GM21367 (cell line): ENCODE data around the gene ECPAS.
"Not testable (repeated sequence)": the region's sequence is repeated elsewhere in the genome, so short reads cannot be mapped to it uniquely, and the experiment has no call there.

Experiments used
- ATAC-seq: cut with Tn5 transposase; IDR thresholded peaks from one replicate; pipeline ENCODE4 v1.9.1; 2021; ENCODE audit not compliant: unreplicated experiment

ECPAS gene

DNA sequence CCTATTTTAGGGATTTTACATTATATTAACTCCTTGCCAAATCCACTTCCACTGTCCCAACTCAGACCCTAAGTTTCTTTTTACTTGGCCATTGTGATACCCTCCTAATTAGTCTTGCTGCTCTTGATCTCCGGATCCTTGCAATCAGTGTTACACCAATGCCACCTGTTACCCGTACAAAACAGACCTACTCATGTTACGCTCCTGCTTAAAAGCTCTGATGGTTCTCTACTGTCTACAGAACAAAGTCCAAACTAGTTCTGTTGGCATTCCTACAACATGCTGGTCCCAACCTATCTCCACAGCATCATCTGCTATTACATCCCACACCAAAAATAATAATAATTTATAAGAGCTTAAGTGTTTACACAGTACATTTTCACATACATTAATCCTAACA, 9.8 kb downstream of the ECPAS start:
- no peak for ATAC-seq

- ATAC-seq = no peak
Observed at GRCh38 chr9:111467778-111468367, 16.3 kb downstream of the ECPAS start.

GRCh38 chr9:111463048-111463447, 21.1 kb downstream of the ECPAS start:
- ATAC-seq = no peak

GRCh38 chr9:111458139-111459009, 25.8 kb downstream of the ECPAS start:
- ATAC-seq = peak; percentile 43

DNA sequence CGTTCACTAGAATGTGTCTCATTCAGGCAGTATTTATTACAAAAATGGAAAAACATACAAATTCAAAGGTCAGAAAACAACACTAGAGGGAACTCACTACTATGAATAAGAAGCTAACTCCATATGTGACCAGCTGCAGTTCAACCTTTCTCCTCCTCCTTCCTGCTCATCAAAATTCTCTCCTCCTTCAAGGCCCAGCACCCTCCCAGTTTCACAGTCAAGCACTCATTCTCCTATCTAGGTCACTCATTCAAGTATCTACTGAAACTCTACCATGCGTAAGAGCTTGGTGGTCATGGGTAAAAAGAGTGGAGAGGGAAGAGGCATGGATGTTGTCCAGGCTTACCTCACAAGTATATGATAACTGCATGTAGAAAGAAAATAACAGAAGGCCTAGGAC, 27.7 kb downstream of the ECPAS start:
- ATAC-seq = no peak

DNA sequence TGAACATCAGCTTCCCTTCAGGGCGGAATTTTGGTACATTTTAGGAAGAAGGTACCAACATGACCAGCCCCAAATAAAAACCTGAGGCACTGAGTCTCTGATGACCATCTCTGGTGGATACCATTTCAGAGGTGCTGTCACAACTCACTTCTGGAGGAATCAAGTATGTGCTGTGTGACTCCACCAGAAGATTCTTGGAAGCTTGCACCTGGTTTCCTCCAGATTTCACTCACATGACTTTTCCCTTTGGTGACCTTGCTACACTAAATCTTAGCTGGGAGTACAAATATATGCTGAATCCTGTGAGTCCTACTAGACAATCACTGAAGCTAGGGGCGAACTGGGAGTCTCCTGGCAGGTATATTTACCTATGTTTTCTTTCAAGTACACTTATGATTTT, 28.5 kb downstream of the ECPAS start:
- no peak for ATAC-seq

DNA sequence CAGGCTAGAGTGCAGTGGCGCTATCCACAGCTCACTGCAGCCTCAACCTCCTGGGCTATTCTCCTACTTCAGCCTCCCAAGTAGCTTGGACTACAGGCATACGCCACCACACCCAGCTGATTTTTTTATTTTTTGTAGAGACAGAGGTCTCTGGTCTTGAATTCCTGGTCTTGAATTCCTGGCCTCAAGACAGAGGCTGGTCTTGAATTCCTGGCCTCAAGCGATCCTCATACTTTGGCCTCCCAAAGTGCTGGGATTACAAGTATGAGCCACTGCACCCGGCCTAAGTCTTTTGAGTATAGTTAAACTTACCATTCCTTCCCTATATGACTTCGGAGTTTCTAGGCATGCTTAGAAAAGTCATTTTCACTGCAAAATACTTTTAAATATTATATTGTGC, 29.4 kb downstream of the ECPAS start:
- no peak for ATAC-seq

DNA sequence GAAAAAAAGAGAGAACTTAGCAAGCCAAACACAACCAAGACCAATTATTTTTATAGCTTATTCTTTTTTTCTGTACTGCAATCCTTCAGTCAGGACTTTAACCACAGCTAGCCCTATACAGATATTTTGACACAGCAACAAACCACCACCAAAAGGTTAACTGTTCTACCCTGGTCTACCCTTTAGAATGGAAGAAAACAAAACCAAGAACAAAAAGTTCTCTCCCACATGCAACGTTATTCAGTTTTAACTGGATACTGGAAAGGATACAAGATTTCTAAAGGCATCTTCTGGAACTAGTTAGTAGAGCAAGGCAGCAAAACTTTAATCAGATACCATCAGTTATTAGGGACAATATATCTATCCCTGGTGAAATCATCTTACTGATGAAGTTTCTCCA, 32.6 kb downstream of the ECPAS start:
- ATAC-seq = no peak

GRCh38 chr9:111450124-111450523, 34.1 kb downstream of the ECPAS start:
- ATAC-seq = no peak

DNA sequence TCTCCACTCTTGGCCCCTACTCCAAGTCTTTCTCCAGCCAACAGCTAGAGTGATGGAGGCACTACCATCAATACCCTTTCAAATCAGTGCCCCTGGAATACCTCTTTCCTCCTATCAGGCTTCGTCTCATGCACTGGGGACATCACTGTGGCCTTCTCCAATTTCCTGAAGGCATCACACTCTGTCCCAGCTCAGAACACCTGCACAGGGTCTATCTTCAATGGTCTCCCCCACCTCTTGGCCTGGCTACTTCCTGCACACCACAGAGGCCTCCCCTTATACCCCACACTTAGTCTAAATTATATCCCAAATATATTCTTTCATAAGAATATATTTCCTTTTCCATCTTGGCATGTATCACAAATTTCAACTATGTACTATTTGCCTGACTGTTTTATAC, 34.5 kb downstream of the ECPAS start:
- no peak for ATAC-seq

- not testable (repeated sequence) for ATAC-seq
Observed at GRCh38 chr9:111445799-111446198, 38.4 kb downstream of the ECPAS start.

GRCh38 chr9:111443454-111443853, 40.7 kb downstream of the ECPAS start:
- no peak for ATAC-seq

GRCh38 chr9:111442360-111443027, 41.7 kb downstream of the ECPAS start:
- ATAC-seq = no peak

DNA sequence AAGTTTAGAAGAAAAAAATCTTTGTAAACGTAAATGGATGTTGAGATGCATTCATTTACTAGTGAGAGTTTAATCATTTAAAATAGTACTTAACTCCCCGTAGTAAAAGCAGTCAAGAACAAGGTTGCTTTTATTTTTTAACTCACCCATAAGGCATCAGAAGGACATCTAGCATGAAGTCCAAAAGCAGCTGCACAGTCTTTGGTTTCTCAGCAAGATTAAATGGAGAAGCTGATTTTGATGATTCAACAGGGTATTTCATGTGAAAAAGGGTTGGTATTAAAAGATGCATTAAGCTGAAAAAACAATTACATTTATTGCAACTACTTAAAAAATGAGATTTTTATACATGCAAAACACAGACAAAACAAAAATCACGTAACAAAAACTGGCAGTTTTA, 44.0 kb downstream of the ECPAS start:
- no peak for ATAC-seq

DNA sequence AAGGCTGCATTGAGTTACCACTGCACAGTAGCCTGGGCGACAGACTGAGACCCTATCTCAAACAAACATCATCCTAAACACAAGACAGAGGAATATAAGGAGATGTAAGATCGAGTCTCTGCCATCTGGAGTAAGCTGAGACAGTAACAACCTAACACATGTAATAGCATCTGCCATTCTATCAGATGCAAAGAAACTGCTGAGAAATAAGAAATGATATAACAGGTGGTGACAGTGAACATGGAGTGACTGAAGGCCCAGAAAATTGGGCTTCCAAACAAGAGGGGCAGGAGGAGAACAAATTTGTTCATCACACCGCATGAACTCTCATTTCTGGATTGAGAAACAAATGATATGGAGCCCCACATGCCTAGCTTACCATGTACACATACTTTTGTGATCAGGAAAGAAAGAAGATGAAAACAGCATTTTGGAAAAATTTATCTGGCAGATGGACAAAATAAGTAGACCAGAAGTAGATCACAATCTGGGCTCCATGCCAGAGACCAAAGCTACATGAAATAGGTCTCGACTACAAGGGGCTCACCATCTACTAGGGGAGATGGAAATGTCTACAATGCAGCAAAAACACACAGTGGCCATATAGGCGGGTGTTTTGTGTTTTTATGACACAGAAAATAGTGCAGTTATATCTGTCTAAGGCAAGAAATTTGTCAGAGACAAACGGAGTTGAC, 45.5 kb downstream of the ECPAS start:
- no peak for ATAC-seq

DNA sequence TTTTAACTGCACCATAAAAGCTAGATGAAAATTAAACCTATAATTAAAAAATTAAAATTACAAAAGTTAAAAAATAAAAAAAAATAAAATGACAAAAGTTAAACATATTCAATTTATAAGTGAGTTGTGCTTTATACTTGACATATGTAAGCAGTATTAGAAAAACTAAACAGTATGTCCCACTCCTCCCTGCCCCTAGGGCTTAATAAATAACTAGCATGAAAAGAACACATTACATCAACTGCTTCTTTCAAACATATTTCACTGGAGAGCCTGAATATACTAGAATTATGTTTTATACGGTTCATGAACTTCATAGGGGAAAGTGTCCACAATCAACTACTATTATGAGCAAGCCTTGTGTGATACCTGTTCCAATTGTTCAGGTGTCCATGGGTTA, 47.6 kb downstream of the ECPAS start:
- ATAC-seq = no peak

- no peak for ATAC-seq
Observed at GRCh38 chr9:111433082-111433481, 51.1 kb downstream of the ECPAS start.

DNA sequence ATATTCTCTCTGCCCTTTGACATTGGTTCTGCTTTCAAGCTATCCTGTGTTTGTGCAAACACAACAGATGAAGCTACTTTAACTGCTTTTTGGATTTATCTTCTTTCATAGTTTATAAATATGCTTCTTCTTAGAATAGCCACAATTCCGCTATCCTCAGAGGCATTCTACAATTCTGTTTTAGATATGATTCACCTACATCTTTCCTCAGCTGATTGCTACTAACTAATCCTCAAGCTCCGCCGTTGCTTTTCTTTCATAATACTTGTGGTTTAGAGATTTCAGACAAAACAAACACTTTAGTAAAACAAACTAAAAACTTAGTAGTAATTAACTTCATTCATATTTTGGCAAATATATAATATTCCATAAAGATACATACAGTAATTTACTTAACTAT, 52.5 kb downstream of the ECPAS start:
- no peak for ATAC-seq

DNA sequence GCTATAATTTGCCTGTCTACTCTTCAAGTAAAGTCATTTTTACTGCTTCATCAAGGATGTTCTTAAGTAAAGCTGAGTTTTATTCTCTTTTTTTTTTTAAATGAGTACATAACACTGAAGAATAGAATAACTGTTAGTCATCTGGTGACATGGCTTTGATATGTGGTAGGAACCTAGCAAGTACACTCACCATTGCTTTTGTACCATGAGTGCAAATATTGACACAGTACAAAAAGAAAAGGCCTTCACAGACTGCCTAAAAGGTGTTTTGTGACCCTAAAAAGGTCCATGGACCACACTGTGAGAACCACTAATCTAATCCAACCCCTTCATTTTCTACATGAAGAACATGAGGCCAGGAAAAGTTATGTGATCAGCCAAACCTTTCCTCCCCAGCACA, 55.0 kb downstream of the ECPAS start:
- ATAC-seq = no peak

DNA sequence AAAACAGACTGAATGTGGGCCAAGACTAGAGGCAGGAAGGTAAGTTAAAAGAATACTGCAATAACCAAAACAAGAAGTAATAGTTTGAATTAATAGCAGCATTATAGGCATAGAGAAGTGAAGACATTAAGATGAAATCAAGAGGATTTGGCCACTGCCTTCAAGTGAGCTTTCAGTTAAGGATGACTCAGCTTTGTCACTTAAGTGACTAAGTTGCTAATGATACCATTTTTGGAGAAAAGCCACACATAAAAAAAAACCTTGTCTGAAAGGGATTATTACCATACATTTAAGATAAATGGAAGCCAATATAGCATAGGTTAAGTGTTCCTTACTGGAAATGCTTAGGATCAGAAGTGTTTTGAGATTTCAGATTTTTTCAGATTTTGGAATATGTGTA, 57.0 kb downstream of the ECPAS start:
- ATAC-seq = no peak

- no peak for ATAC-seq
Observed at GRCh38 chr9:111423389-111423788, 60.8 kb downstream of the ECPAS start.

DNA sequence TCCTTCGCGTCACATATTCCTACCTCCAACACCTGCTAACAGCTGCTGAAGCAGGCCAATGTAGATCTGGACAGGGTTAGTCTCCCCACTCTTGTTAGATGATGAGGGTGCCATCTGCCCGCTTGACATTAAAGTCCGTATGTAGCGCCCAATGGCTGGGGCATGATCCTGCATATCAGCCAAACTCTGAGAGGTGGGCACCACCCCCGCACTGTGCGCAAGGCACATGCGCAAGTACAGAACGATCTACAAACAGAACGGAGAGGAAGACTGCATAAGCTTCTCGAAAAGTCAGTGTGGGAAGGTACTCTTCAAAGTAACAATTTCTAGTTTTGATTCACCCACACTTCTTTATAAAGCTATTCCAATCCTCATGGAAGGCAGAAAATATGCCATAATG, 69.8 kb downstream of the ECPAS start:
- no peak for ATAC-seq
